Right atrium auricular region (tissue), 2 donors: ENCODE measurements around the gene VSTM4. TPM values are rescaled to one million over a fixed set of nuclear protein-coding genes. Genes with fewer than 3 reads are reported as not detected.

Source experiments
- DNase-seq: peaks from one replicate; pipeline ENCODE4 v3.0.0-alpha.2; 2019; ENCODE audit warnings: low spot score
- H3K27ac ChIP-seq, 2 donors: fragments of 200-600 bp; sonication (generic); 1 replicate in 1 of 2; 2 replicates in 1 of 2; pipeline ENCODE4 v1.5.1; 2016 to 2019
- H3K27me3 ChIP-seq, 2 donors: fragments of 200-600 bp; sonication (generic); one replicate each; pipeline versions ENCODE4 v1.5.1 to v1.6.0; 2017 to 2019
- H3K36me3 ChIP-seq: fragments of 200-600 bp; sonication (generic); one replicate; pipeline ENCODE4 v1.5.1; 2016
- H3K4me1 ChIP-seq, 2 donors: fragments of 200-600 bp; sonication (generic); one replicate each; pipeline versions ENCODE4 v1.5.1 to v1.6.0; 2017 to 2019
- H3K4me3 ChIP-seq, 2 donors: fragments of 200-600 bp; sonication (generic); 1 replicate in 1 of 2; 2 replicates in 1 of 2; pipeline ENCODE4 v1.5.1; 2017 to 2019; ENCODE audit warnings: mild to moderate bottlenecking in 1 of 2, moderate library complexity in 1 of 2
- H3K9me3 ChIP-seq, 2 donors: fragments of 200-600 bp; sonication (generic); one replicate each; pipeline ENCODE4 v1.5.1; 2019
- CTCF ChIP-seq, 2 donors: fragments of 200-600 bp; sonication (generic); IDR thresholded peaks; one replicate each; pipeline ENCODE4 v1.5.1; 2019; ENCODE audit warnings: antibody characterized with exemption in 2 of 2
- total RNA-seq, 2 donors: library from RNA; depleted of rRNA; stranded (reverse); fragments of >200 nt; gene quantifications; one replicate each; pipeline ENCODE4 v1.1.0, GENCODE V29; 2016

VSTM4 gene
- total RNA-seq, 2 donors from 2014 or later, result 17.6 to 22.7 TPM

GRCh38 chr10:49072166-49072885, 43.0 kb downstream of the VSTM4 start:
- H3K27ac ChIP-seq, result no peak overlapping the region
- no peaks in the 10 kb centered on the region for H3K9me3 ChIP-seq
- H3K4me3 ChIP-seq, result no peak overlapping the region
- H3K4me1 ChIP-seq, result peaks cover 0 to 28% of the 10 kb centered on the region in 2 donors
- peaks cover 12% of the 10 kb centered on the region for H3K36me3 ChIP-seq
- no peaks in the 10 kb centered on the region for H3K27me3 ChIP-seq
- no peak for TF ChIP-seq CTCF (IDR thresholded peaks at IDR 0.05)
- no peak for DNase-seq

DNA sequence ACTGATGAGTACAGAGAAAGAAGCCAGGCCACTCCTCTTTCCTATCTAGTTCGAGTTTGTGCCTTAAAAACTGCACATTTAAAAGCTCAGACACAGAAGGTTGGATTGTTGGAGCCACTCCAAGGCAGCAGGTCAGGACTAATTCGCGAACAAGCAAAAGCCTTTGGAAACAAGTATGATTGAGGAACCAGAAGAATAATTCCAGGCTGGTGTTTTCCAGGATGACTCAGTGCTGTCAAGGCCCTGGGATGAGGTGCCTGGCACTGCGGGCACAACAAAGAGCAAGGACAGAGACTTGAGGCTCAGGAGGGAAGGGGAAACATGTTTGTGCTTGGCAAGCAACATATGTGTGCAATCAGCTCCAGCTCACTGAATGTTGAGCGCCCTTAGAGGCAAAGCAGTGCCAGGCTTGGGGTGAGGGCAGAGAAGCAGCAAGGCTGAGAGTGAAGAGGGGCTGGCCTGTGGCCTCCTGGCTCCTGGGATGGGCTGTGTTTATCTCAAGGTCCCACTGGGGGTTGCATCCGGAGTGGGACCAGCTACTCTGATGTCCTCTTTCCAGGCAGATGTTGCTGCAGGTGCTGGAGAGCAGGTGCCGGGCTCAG, 44.1 kb downstream of the VSTM4 start:
- H3K9me3 ChIP-seq, result no peaks in the 10 kb centered on the region
- peaks cover 4% of the 10 kb centered on the region for H3K36me3 ChIP-seq
- H3K4me3 ChIP-seq, result no peak overlapping the region
- no peak overlapping the region for H3K27ac ChIP-seq
- no peaks in the 10 kb centered on the region for H3K27me3 ChIP-seq
- DNase-seq, result no peak
- H3K4me1 ChIP-seq, result peaks cover 0 to 24% of the 10 kb centered on the region in 2 donors
- no peak for TF ChIP-seq CTCF (IDR thresholded peaks at IDR 0.05)

- no peaks in the 10 kb centered on the region for H3K36me3 ChIP-seq
- no peaks in the 10 kb centered on the region for H3K27me3 ChIP-seq
- H3K4me3 ChIP-seq, result no peak overlapping the region
- no peak overlapping the region for H3K27ac ChIP-seq
- no peaks in the 10 kb centered on the region for H3K9me3 ChIP-seq
- H3K4me1 ChIP-seq, result peaks cover 0 to 24% of the 10 kb centered on the region in 2 donors
- no peak for TF ChIP-seq CTCF (IDR thresholded peaks at IDR 0.05)
- DNase-seq, result no peak
Measured at GRCh38 chr10:49070701-49071100, 44.6 kb downstream of the VSTM4 start.

DNA sequence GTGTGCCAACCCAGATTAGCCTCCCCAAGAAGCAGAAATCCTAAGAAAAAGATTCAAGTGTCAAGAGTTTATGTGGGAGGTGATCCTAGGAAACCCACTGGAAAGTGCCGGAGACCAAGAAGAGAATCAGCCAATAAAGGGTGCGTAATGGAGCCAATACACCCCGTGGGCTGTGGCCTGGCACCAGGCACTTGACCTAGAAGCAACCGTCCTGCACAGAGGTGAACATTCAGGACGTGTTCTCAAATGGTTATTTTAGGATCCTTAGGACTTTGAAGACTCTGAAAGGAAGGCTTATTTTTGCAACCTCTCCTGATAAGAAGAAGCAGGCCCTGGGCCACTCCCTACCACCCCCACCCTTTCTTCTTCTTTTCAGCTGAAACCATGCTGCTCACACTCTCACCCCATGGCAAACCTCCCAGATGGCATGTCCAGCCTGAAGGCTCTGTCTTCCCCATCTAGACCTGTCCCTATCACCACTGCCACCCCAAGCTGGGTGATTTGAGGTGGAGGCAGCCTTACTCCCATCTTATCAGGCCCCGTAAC, 46.6 kb downstream of the VSTM4 start:
- Histone ChIP-seq H3K4me1 (peaks cover 0 to 24% of the 10 kb centered on the region in 2 donors), H3K9me3 (no peaks in the 10 kb centered on the region), H3K36me3 (peaks cover 9% of the 10 kb centered on the region), H3K27me3 (no peaks in the 10 kb centered on the region), H3K27ac (no peak overlapping the region), H3K4me3 (no peak overlapping the region)
- DNase-seq, result no peak
- no peak for TF ChIP-seq CTCF (IDR thresholded peaks at IDR 0.05)

DNA sequence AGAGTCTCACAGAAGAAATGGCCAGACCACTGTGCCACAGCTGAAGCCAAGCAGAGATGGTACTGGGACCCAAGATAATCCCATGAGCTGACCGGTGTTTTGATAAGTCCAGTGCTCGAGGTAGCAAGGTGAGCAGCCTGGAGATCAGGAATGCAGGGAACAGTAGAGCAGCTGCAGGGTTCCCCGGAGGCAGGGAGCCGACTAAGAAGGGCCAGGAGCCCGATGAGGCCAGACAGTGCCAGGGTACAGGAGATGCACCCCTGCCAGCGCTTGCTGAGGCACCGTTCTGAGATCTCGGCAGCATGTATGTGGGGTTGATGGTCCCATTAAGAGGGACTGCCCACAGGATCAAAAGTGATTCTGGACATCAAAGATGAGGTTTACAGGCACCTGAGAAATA, 47.1 kb downstream of the VSTM4 start:
- no peak for DNase-seq
- no peaks in the 10 kb centered on the region for H3K27me3 ChIP-seq
- no peak for TF ChIP-seq CTCF (IDR thresholded peaks at IDR 0.05)
- no peaks in the 10 kb centered on the region for H3K9me3 ChIP-seq
- no peak overlapping the region for H3K4me3 ChIP-seq
- H3K4me1 ChIP-seq, result peaks cover 0 to 24% of the 10 kb centered on the region in 2 donors
- H3K36me3 ChIP-seq, result peaks cover 14% of the 10 kb centered on the region
- no peak overlapping the region for H3K27ac ChIP-seq
